HEK293 (cell line): ENCODE results near the gene ENDOV.

Source experiments
- CTCF ChIA-PET: fragments of 350-600 bp; formaldehyde crosslinking; extraction: SDS; loops from one replicate; lab custom pipeline; 2021; ENCODE audit warnings: antibody characterized with exemption; lab: Yijun Ruan, JAX
- POLR2A ChIA-PET: fragments of 300-600 bp; formaldehyde crosslinking; extraction: SDS; loops from one replicate; lab custom pipeline; 2020; ENCODE audit warnings: antibody characterized with exemption, inconsistent platforms; lab: Yijun Ruan, JAX
- H3K27ac ChIP-seq: fragments of 200-500 bp; sonication (Bioruptor generic); 2 replicates; pipeline ENCODE4 v1.5.1; 2014; ENCODE audit warnings: low read depth, low read length, control low read depth, inconsistent platforms; ENCODE audit errors: extremely low read depth
- H3K36me3 ChIP-seq, 2 experiments: fragments of 200-500 bp in 1 of 2; sonication (Bioruptor generic) in 1 of 2; 1 replicate in 1 of 2; 2 replicates in 1 of 2; pipeline ENCODE4 v1.5.1; 2014 to 2017; ENCODE audit warnings: inconsistent platforms in 2 of 2, low read length in 2 of 2; ENCODE audit not compliant: control insufficient read depth in 2 of 2, insufficient read depth in 1 of 2
- H3K4me1 ChIP-seq: fragments of 200-500 bp; sonication (Bioruptor generic); 2 replicates; pipeline ENCODE4 v1.5.1; 2014; ENCODE audit warnings: mild to moderate bottlenecking, low read length, inconsistent platforms; ENCODE audit not compliant: control insufficient read depth, insufficient read depth
- H3K4me3 ChIP-seq: 2 replicates; pipeline ENCODE4 v1.5.1; 2011; ENCODE audit warnings: low read depth, mild to moderate bottlenecking, control low read depth, low read length, moderate library complexity
- H3K9me3 ChIP-seq: fragments of 200-500 bp; sonication (Bioruptor generic); 2 replicates; pipeline ENCODE4 v1.5.1; 2014; ENCODE audit warnings: low read depth, low read length, inconsistent platforms; ENCODE audit not compliant: control insufficient read depth, insufficient read depth
- KLF8 ChIP-seq: fragments of 450-650 bp; formaldehyde crosslinking; IDR thresholded peaks from 2 replicates; pipeline ENCODE4 v1.5.1; 2016; ENCODE audit warnings: missing biosample characterization, missing genetic modification characterization
- SP7 ChIP-seq: fragments of 450-650 bp; formaldehyde crosslinking; IDR thresholded peaks from 2 replicates; pipeline ENCODE4 v1.5.1; 2016; ENCODE audit warnings: missing biosample characterization, missing genetic modification characterization
- ZBTB8A ChIP-seq: fragments of 450-650 bp; formaldehyde crosslinking; IDR thresholded peaks from 2 replicates; pipeline ENCODE4 v1.5.1; 2016; ENCODE audit warnings: missing biosample characterization, missing genetic modification characterization
- ZNF157 ChIP-seq: fragments of 450-650 bp; formaldehyde crosslinking; IDR thresholded peaks from 2 replicates; pipeline ENCODE4 v1.5.1; 2016; ENCODE audit warnings: missing biosample characterization, missing genetic modification characterization
- ZNF514 ChIP-seq: fragments of 450-650 bp; formaldehyde crosslinking; IDR thresholded peaks from 2 replicates; pipeline ENCODE4 v1.5.1; 2016; ENCODE audit warnings: missing biosample characterization, missing genetic modification characterization
- ZNF585B ChIP-seq: fragments of 450-650 bp; formaldehyde crosslinking; IDR thresholded peaks from 2 replicates; pipeline ENCODE4 v1.5.1; 2016; ENCODE audit warnings: missing biosample characterization, missing genetic modification characterization
- TF ChIP-seq, protein P1 (sequence below): fragments of 450-650 bp; formaldehyde crosslinking; IDR thresholded peaks from 2 replicates; pipeline ENCODE4 v1.5.1; 2016; ENCODE audit warnings: missing biosample characterization, missing genetic modification characterization, borderline replicate concordance
- TF ChIP-seq, protein P2 (sequence below): fragments of 450-650 bp; formaldehyde crosslinking; conservative IDR thresholded peaks from 2 replicates; pipeline ENCODE4 v1.5.1; 2016; ENCODE audit warnings: low read depth, missing biosample characterization, missing genetic modification characterization
- TF ChIP-seq, protein P3 (sequence below): fragments of 450-650 bp; formaldehyde crosslinking; IDR thresholded peaks from 2 replicates; pipeline ENCODE4 v1.5.1; 2016; ENCODE audit warnings: missing biosample characterization, missing genetic modification characterization
- TF ChIP-seq, protein P4 (sequence below): fragments of 450-650 bp; formaldehyde crosslinking; IDR thresholded peaks from 2 replicates; pipeline ENCODE4 v1.5.1; 2017; ENCODE audit warnings: missing biosample characterization, missing genetic modification characterization
- TF ChIP-seq, protein P5 (sequence below): fragments of 450-650 bp; formaldehyde crosslinking; IDR thresholded peaks from 2 replicates; pipeline ENCODE4 v1.5.1; 2017; ENCODE audit warnings: missing biosample characterization, missing genetic modification characterization
- TF ChIP-seq, protein P6 (sequence below): fragments of 450-650 bp; formaldehyde crosslinking; IDR thresholded peaks from 2 replicates; pipeline ENCODE4 v1.5.1; 2016; ENCODE audit warnings: missing biosample characterization, missing genetic modification characterization, borderline replicate concordance

Gene ENDOV

DNA sequence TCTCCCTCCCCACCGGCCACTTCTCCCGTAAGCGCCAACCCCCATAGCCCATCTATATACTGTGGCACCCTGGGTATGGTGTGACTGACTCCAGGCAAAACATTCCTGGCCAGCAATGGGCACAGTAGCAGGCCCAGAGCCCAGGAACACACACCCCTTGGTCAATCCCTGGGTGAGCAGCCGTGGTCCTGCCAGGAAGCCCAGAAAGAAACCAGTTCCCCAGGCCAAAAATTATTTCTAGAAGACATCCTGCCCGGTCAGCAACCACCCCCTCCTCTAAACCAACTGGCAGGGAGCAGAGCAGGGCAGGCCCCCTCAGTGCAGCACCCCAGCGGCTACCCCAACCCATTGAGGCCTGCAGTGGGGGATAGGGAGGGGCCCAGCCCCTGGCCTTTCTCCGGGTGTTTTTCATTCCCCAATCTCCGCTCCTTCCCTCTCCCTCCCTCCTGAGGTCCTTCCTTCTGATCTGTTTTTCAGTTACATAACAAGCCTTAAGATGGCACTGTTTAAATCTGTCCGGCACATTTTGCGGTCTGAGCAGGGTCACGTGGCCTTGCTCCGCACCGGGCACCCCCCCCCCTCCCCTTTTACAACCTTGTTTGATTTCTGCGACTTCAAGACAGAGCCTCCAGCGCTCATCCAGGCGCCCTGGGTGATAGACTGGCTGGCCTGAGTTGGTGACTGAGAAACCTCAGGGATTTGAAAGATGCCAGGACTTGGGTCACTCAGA, 59.4 kb downstream of the ENDOV start (continued):
- TF ChIP-seq, protein P1, sequence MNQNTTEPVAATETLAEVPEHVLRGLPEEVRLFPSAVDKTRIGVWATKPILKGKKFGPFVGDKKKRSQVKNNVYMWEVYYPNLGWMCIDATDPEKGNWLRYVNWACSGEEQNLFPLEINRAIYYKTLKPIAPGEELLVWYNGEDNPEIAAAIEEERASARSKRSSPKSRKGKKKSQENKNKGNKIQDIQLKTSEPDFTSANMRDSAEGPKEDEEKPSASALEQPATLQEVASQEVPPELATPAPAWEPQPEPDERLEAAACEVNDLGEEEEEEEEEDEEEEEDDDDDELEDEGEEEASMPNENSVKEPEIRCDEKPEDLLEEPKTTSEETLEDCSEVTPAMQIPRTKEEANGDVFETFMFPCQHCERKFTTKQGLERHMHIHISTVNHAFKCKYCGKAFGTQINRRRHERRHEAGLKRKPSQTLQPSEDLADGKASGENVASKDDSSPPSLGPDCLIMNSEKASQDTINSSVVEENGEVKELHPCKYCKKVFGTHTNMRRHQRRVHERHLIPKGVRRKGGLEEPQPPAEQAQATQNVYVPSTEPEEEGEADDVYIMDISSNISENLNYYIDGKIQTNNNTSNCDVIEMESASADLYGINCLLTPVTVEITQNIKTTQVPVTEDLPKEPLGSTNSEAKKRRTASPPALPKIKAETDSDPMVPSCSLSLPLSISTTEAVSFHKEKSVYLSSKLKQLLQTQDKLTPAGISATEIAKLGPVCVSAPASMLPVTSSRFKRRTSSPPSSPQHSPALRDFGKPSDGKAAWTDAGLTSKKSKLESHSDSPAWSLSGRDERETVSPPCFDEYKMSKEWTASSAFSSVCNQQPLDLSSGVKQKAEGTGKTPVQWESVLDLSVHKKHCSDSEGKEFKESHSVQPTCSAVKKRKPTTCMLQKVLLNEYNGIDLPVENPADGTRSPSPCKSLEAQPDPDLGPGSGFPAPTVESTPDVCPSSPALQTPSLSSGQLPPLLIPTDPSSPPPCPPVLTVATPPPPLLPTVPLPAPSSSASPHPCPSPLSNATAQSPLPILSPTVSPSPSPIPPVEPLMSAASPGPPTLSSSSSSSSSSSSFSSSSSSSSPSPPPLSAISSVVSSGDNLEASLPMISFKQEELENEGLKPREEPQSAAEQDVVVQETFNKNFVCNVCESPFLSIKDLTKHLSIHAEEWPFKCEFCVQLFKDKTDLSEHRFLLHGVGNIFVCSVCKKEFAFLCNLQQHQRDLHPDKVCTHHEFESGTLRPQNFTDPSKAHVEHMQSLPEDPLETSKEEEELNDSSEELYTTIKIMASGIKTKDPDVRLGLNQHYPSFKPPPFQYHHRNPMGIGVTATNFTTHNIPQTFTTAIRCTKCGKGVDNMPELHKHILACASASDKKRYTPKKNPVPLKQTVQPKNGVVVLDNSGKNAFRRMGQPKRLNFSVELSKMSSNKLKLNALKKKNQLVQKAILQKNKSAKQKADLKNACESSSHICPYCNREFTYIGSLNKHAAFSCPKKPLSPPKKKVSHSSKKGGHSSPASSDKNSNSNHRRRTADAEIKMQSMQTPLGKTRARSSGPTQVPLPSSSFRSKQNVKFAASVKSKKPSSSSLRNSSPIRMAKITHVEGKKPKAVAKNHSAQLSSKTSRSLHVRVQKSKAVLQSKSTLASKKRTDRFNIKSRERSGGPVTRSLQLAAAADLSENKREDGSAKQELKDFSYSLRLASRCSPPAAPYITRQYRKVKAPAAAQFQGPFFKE: no peak
- TF ChIP-seq SP7 (tag by site-specific recombination): 0 out of 2 replicates have a peak, but pooled peaks have one; percentile 23
- TF ChIP-seq, protein P2, sequence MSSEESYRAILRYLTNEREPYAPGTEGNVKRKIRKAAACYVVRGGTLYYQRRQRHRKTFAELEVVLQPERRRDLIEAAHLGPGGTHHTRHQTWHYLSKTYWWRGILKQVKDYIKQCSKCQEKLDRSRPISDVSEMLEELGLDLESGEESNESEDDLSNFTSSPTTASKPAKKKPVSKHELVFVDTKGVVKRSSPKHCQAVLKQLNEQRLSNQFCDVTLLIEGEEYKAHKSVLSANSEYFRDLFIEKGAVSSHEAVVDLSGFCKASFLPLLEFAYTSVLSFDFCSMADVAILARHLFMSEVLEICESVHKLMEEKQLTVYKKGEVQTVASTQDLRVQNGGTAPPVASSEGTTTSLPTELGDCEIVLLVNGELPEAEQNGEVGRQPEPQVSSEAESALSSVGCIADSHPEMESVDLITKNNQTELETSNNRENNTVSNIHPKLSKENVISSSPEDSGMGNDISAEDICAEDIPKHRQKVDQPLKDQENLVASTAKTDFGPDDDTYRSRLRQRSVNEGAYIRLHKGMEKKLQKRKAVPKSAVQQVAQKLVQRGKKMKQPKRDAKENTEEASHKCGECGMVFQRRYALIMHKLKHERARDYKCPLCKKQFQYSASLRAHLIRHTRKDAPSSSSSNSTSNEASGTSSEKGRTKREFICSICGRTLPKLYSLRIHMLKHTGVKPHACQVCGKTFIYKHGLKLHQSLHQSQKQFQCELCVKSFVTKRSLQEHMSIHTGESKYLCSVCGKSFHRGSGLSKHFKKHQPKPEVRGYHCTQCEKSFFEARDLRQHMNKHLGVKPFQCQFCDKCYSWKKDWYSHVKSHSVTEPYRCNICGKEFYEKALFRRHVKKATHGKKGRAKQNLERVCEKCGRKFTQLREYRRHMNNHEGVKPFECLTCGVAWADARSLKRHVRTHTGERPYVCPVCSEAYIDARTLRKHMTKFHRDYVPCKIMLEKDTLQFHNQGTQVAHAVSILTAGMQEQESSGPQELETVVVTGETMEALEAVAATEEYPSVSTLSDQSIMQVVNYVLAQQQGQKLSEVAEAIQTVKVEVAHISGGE (tag by site-specific recombination): peak; percentile 37; the same call in 1 of the 2 replicates
- TF ChIP-seq, protein P3, sequence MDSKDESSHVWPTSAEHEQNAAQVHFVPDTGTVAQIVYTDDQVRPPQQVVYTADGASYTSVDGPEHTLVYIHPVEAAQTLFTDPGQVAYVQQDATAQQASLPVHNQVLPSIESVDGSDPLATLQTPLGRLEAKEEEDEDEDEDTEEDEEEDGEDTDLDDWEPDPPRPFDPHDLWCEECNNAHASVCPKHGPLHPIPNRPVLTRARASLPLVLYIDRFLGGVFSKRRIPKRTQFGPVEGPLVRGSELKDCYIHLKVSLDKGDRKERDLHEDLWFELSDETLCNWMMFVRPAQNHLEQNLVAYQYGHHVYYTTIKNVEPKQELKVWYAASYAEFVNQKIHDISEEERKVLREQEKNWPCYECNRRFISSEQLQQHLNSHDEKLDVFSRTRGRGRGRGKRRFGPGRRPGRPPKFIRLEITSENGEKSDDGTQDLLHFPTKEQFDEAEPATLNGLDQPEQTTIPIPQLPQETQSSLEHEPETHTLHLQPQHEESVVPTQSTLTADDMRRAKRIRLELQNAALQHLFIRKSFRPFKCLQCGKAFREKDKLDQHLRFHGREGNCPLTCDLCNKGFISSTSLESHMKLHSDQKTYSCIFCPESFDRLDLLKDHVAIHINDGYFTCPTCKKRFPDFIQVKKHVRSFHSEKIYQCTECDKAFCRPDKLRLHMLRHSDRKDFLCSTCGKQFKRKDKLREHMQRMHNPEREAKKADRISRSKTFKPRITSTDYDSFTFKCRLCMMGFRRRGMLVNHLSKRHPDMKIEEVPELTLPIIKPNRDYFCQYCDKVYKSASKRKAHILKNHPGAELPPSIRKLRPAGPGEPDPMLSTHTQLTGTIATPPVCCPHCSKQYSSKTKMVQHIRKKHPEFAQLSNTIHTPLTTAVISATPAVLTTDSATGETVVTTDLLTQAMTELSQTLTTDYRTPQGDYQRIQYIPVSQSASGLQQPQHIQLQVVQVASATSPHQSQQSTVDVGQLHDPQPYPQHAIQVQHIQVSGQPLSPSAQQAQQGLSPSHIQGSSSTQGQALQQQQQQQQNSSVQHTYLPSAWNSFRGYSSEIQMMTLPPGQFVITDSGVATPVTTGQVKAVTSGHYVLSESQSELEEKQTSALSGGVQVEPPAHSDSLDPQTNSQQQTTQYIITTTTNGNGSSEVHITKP (tag by site-specific recombination): no peak
- TF ChIP-seq ZNF514 (tag by site-specific recombination): no peak
- 0 out of 2 replicates have a peak, but pooled peaks have one; percentile 16 for TF ChIP-seq KLF8 (tag by site-specific recombination)

DNA sequence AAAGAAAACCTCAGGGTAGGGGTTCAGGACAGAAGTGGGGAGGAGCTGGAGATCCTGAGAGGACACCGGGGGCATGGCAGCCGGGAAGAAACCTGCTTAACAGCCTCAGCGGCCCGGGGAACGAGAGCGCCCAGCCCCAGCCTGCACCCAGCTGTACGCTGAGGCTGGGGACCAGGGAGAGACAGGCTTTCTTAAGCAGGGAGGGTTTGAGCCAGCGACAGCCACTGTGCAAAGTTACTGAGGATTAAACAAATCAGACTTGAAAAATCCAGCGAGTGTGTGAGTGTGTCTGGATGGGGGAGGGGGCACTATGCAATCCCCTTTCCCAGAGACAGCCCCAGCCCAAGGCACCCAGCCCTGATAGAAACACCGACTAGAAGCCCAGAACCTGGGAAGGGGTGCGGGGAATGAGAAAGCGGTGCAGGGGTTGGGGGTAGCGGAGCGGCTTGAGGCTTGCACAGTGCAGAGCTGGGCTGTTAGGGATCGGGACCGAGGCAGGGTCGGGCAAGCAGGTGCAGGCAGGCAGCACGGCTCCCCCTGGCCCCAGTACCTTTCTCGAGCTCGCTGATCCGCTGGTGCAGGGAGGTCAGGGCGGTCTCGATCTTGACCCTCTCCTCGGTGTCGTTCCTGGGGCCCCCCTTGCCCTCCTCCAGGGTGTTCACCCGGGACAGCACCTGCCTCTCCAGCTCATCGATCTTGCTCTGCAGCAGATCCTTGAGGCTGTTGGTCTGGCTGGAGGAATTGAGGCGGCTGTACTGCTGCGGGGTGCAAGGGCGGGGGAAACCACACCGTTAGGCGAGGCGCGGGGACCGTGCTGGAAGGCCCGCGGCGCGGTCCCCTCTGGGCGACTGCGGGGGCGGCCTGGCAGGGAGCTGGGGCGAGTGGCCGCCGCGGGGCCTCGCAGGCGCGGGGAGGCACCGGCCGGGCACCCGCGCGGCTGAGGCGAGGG, 60.3 kb downstream of the ENDOV start:
- H3K4me3 ChIP-seq: peak overlapping the region; percentile 49
- POLR2A ChIA-PET: interaction anchor here (0.6 to 10.4 kb wide), 8 partner anchors 9 to 424 kb away, joined by 3 to 110 read pairs (median 4); partner anchors contain the start of gene RPTOR
- H3K36me3 ChIP-seq: peaks cover 0 to 39% of the 10 kb centered on the region in 2 experiments; a peak in 2 of 3 replicates
- H3K27ac ChIP-seq: peak overlapping the region; percentile 86; the same call in 1 of the 2 replicates
- H3K9me3 ChIP-seq: no peaks in the 10 kb centered on the region
- CTCF ChIA-PET: interaction anchor here (0.6 to 4.6 kb wide), 15 partner anchors 16 to 516 kb away, joined by 3 to 28 read pairs (median 3); no protein-coding TSS in a partner anchor
- peaks cover 7% of the 10 kb centered on the region for H3K4me1 ChIP-seq
- TF ChIP-seq, protein P4, sequence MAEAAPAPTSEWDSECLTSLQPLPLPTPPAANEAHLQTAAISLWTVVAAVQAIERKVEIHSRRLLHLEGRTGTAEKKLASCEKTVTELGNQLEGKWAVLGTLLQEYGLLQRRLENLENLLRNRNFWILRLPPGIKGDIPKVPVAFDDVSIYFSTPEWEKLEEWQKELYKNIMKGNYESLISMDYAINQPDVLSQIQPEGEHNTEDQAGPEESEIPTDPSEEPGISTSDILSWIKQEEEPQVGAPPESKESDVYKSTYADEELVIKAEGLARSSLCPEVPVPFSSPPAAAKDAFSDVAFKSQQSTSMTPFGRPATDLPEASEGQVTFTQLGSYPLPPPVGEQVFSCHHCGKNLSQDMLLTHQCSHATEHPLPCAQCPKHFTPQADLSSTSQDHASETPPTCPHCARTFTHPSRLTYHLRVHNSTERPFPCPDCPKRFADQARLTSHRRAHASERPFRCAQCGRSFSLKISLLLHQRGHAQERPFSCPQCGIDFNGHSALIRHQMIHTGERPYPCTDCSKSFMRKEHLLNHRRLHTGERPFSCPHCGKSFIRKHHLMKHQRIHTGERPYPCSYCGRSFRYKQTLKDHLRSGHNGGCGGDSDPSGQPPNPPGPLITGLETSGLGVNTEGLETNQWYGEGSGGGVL (tag by site-specific recombination): no peak
- TF ChIP-seq ZBTB8A (tag by site-specific recombination) (0 out of 2 replicates have a peak, but pooled peaks have one; percentile 1), ZNF157 (tag by site-specific recombination) (no peak), ZNF585B (no peak)
- TF ChIP-seq, protein P5, sequence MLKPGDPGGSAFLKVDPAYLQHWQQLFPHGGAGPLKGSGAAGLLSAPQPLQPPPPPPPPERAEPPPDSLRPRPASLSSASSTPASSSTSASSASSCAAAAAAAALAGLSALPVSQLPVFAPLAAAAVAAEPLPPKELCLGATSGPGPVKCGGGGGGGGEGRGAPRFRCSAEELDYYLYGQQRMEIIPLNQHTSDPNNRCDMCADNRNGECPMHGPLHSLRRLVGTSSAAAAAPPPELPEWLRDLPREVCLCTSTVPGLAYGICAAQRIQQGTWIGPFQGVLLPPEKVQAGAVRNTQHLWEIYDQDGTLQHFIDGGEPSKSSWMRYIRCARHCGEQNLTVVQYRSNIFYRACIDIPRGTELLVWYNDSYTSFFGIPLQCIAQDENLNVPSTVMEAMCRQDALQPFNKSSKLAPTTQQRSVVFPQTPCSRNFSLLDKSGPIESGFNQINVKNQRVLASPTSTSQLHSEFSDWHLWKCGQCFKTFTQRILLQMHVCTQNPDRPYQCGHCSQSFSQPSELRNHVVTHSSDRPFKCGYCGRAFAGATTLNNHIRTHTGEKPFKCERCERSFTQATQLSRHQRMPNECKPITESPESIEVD (tag by site-specific recombination): no peak
- TF ChIP-seq, protein P6, sequence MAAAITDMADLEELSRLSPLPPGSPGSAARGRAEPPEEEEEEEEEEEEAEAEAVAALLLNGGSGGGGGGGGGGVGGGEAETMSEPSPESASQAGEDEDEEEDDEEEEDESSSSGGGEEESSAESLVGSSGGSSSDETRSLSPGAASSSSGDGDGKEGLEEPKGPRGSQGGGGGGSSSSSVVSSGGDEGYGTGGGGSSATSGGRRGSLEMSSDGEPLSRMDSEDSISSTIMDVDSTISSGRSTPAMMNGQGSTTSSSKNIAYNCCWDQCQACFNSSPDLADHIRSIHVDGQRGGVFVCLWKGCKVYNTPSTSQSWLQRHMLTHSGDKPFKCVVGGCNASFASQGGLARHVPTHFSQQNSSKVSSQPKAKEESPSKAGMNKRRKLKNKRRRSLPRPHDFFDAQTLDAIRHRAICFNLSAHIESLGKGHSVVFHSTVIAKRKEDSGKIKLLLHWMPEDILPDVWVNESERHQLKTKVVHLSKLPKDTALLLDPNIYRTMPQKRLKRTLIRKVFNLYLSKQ (tag by site-specific recombination): no peak
